Measurements from ENCODE around the gene ZNF565. TPM values are rescaled to one million over a fixed set of nuclear protein-coding genes. Genes with fewer than 3 reads are reported as not detected.

The ZNF565 gene
- total RNA-seq, 1 experiment from 2014 or later, result 3.2 TPM

- Histone ChIP-seq H3K27me3 (ENCODE audit: insufficient read depth, low read length) (no peaks in the 10 kb centered on the region), H3K36me3 (ENCODE audit: control insufficient read depth in 1 of 2, insufficient read depth in 2 of 2, low read length in 2 of 2) (no peaks in the 10 kb centered on the region), H2AFZ (ENCODE audit: low read depth, low read length, poor library complexity, severe bottlenecking) (no peak overlapping the region), H3K9ac (ENCODE audit: low read length) (no peak overlapping the region), H3K4me3 (replicated peaks in 1 of 2; ENCODE audit: low read depth in 1 of 2, low read length in 2 of 2) (no peak overlapping the region), H3K4me1 (ENCODE audit: control insufficient read depth in 1 of 2, insufficient read depth in 2 of 2, low read length in 2 of 2) (peaks cover 2 to 7% of the 10 kb centered on the region in 2 experiments; a peak in 1 of 4 replicates), H3K4me2 (ENCODE audit: low read length) (no peak overlapping the region), H3K27ac (ENCODE audit: low read depth, low read length) (no peak overlapping the region), H3K79me2 (ENCODE audit: insufficient read depth, low read length) (peaks cover 21% of the 10 kb centered on the region), H4K20me1 (ENCODE audit: insufficient read depth) (no peaks in the 10 kb centered on the region), H3K9me2 (ENCODE audit: insufficient read depth) (no peaks in the 10 kb centered on the region), H3K9me3 (ENCODE audit: control insufficient read depth in 1 of 2, insufficient read depth in 1 of 2, low read depth in 1 of 2, low read length in 2 of 2) (no peaks in the 10 kb centered on the region)
- RAD21 ChIA-PET (ENCODE audit: low non-redundant PET in 1 of 2, low total read pairs in 2 of 2, uncharacterized antibody in 2 of 2, unreplicated experiment in 2 of 2), result no interaction called here
- CTCF ChIA-PET, result interaction anchor here (0.7 kb wide), 1 partner anchor 88 kb away, joined by 3 read pairs; no protein-coding TSS in a partner anchor
- BruUV-seq (replicated peaks), result no TSS peak
- intact Hi-C loops (cut with micrococcal nuclease), result loop anchor here (10.0 kb wide), 3 partner anchors 164 to 1004 kb away; partner anchors contain the start of genes ZFP14, ZNF383, ZNF567 and ZNF585B
- DNase-seq (ENCODE audit: low read depth, low spot score) (no peak), ATAC-seq (no peak)
- POLR2A ChIA-PET, result no interaction called here
- TF ChIP-seq ZNF274 (IDR thresholded peaks at IDR 0.05; ENCODE audit: low read depth, low read length), result no peak
Measured at GRCh38 chr19:36210497-36210896, 4.0 kb downstream of the ZNF565 start.

GRCh38 chr19:36209372-36209771, 5.1 kb downstream of the ZNF565 start:
- H3K9ac ChIP-seq (ENCODE audit: low read length), result no peak overlapping the region
- H3K27me3 ChIP-seq (ENCODE audit: insufficient read depth, low read length), result no peaks in the 10 kb centered on the region
- ChIA-PET RAD21 (ENCODE audit: low non-redundant PET in 1 of 2, low total read pairs in 2 of 2, uncharacterized antibody in 2 of 2, unreplicated experiment in 2 of 2) (no interaction called here), CTCF (no interaction called here), POLR2A (interaction anchor here (1.1 kb wide), 1 partner anchor 82 kb away, joined by 3 read pairs; no protein-coding TSS in a partner anchor)
- no peak overlapping the region for H3K4me2 ChIP-seq (ENCODE audit: low read length)
- no peak for ATAC-seq
- no peaks in the 10 kb centered on the region for H3K9me3 ChIP-seq (ENCODE audit: control insufficient read depth in 1 of 2, insufficient read depth in 1 of 2, low read depth in 1 of 2, low read length in 2 of 2)
- H2AFZ ChIP-seq (ENCODE audit: low read depth, low read length, poor library complexity, severe bottlenecking), result no peak overlapping the region
- H3K79me2 ChIP-seq (ENCODE audit: insufficient read depth, low read length), result peaks cover 14% of the 10 kb centered on the region
- H4K20me1 ChIP-seq (ENCODE audit: insufficient read depth), result no peaks in the 10 kb centered on the region
- H3K4me3 ChIP-seq (replicated peaks in 1 of 2; ENCODE audit: low read depth in 1 of 2, low read length in 2 of 2), result no peak overlapping the region
- intact Hi-C loops (cut with micrococcal nuclease), result no loop called here
- H3K27ac ChIP-seq (ENCODE audit: low read depth, low read length), result no peak overlapping the region
- H3K9me2 ChIP-seq (ENCODE audit: insufficient read depth), result no peaks in the 10 kb centered on the region
- DNase-seq (ENCODE audit: low read depth, low spot score), result no peak
- no peaks in the 10 kb centered on the region for H3K36me3 ChIP-seq (ENCODE audit: control insufficient read depth in 1 of 2, insufficient read depth in 2 of 2, low read length in 2 of 2)
- BruUV-seq (replicated peaks), result no TSS peak
- H3K4me1 ChIP-seq (ENCODE audit: control insufficient read depth in 1 of 2, insufficient read depth in 2 of 2, low read length in 2 of 2), result peaks cover 2 to 7% of the 10 kb centered on the region in 2 experiments; a peak in 1 of 4 replicates
- TF ChIP-seq, protein P1, sequence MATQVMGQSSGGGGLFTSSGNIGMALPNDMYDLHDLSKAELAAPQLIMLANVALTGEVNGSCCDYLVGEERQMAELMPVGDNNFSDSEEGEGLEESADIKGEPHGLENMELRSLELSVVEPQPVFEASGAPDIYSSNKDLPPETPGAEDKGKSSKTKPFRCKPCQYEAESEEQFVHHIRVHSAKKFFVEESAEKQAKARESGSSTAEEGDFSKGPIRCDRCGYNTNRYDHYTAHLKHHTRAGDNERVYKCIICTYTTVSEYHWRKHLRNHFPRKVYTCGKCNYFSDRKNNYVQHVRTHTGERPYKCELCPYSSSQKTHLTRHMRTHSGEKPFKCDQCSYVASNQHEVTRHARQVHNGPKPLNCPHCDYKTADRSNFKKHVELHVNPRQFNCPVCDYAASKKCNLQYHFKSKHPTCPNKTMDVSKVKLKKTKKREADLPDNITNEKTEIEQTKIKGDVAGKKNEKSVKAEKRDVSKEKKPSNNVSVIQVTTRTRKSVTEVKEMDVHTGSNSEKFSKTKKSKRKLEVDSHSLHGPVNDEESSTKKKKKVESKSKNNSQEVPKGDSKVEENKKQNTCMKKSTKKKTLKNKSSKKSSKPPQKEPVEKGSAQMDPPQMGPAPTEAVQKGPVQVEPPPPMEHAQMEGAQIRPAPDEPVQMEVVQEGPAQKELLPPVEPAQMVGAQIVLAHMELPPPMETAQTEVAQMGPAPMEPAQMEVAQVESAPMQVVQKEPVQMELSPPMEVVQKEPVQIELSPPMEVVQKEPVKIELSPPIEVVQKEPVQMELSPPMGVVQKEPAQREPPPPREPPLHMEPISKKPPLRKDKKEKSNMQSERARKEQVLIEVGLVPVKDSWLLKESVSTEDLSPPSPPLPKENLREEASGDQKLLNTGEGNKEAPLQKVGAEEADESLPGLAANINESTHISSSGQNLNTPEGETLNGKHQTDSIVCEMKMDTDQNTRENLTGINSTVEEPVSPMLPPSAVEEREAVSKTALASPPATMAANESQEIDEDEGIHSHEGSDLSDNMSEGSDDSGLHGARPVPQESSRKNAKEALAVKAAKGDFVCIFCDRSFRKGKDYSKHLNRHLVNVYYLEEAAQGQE (IDR thresholded peaks at IDR 0.05; ENCODE audit: low read depth), result no peak
- TF ChIP-seq RAD21 (IDR thresholded peaks at IDR 0.05; ENCODE audit: low read depth) (no peak), FOSL1 (IDR thresholded peaks at IDR 0.05; ENCODE audit: low read depth) (no peak), ZNF274 (IDR thresholded peaks at IDR 0.05; ENCODE audit: low read depth, low read length) (no peak), ELF1 (IDR thresholded peaks at IDR 0.05; ENCODE audit: borderline replicate concordance, low read depth) (no peak), JUND (IDR thresholded peaks at IDR 0.05) (no peak), CTCF (IDR thresholded peaks at IDR 0.05 in 2 of 3, conservative IDR thresholded peaks at IDR 0.05 in 1 of 3; ENCODE audit: borderline replicate concordance in 1 of 3, insufficient read depth in 1 of 3, low read depth in 2 of 3, low read length in 2 of 3) (no peak), TCF7L2 (IDR thresholded peaks at IDR 0.05; ENCODE audit: borderline replicate concordance, extremely low read depth, insufficient read depth, insufficient read length) (no peak), EZH2 (IDR thresholded peaks at IDR 0.05) (no peak), SIN3A (IDR thresholded peaks at IDR 0.05; ENCODE audit: low read depth) (no peak), ZBTB33 (IDR thresholded peaks at IDR 0.05; ENCODE audit: extremely low read depth, insufficient replicate concordance, low read length) (no peak), SP1 (IDR thresholded peaks at IDR 0.05; ENCODE audit: low read depth) (no peak)
